ENCODE measurements around the gene ARFIP2.
A peak's percentile ranks its signal among the peaks of the same experiment; 100 is the strongest.

ARFIP2 gene

DNA sequence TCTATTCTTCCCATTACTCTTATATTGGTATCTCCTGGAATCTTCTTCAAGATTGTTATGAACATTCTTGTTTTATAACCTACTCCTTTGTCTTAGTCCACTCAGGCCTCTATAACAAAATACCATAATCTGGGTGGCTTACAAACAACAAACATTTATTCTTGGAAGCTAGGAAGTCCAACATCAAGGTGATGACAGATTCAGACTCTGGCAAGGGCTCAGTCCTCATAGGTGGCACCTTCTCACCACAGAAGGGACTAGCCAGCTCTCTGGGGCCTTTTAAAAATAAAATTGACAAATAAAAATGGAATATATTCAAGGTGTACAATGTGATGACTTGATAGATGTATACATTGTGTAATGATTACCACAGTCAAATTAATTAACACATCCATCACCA lies 35.7 kb upstream of the ARFIP2 start:
- no peak for TF ChIP-seq ZFX (IDR thresholded peaks at IDR 0.05; ENCODE audit: borderline replicate concordance)
- TF ChIP-seq, protein P1, sequence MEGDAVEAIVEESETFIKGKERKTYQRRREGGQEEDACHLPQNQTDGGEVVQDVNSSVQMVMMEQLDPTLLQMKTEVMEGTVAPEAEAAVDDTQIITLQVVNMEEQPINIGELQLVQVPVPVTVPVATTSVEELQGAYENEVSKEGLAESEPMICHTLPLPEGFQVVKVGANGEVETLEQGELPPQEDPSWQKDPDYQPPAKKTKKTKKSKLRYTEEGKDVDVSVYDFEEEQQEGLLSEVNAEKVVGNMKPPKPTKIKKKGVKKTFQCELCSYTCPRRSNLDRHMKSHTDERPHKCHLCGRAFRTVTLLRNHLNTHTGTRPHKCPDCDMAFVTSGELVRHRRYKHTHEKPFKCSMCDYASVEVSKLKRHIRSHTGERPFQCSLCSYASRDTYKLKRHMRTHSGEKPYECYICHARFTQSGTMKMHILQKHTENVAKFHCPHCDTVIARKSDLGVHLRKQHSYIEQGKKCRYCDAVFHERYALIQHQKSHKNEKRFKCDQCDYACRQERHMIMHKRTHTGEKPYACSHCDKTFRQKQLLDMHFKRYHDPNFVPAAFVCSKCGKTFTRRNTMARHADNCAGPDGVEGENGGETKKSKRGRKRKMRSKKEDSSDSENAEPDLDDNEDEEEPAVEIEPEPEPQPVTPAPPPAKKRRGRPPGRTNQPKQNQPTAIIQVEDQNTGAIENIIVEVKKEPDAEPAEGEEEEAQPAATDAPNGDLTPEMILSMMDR (IDR thresholded peaks at IDR 0.05) = no peak
- H3K27ac ChIP-seq = no peak overlapping the region

DNA sequence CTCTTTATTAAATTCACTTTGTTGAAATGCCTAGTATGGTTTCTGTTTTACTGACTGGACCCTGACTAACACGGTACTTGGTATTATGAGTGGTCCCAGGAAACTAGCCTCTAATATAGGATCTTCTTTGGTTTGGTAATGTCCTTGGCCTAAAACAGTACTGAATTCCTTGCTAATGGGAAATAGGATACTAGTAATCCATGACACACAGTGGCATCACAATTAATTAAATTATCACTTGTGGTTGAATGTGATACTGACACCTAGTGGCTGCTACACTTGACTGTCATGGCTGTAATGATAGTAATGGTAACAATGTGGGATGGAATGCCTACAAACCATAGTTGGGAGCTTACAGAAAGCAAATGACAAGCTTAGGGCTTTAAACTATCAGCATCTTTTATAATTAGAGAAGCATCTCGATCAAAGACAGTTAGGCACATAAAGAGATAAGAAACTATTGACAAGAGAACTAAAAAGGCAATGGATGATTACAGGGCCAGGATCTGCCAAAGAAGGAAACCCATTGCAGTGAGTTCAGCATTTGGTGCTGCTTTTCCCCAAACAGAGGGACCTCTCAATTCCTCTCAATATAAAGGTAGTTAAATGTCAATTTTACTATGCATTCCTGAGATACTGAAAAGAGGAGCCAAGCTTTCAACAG lies 24.6 kb upstream of the ARFIP2 start:
- TF ChIP-seq, protein P1 (IDR thresholded peaks at IDR 0.05) = peak; percentile 90
- TF ChIP-seq ZFX (IDR thresholded peaks at IDR 0.05; ENCODE audit: borderline replicate concordance) = no peak
- no peak overlapping the region; the same call in 1 of the 2 replicates for H3K27ac ChIP-seq

DNA sequence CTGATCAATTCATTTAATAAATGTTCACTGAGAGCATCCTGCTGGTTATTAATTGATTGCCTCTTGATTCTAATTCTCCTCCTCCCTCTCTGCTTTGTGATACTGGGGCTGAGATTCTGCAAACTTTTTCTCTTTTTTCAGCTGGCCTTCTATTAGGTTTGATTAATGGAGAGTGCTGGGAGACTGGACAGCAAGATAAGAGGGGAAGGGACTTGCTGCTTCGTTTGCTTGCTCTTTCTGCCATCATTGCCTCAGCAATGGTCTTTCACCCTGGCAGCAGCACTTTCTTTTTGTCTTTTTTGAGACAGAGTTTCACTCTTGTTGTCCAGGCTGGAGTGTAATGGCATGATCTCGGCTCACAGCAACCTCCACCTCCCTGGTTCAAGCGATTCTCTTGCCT lies 23.0 kb upstream of the ARFIP2 start:
- no peak for TF ChIP-seq ZFX (IDR thresholded peaks at IDR 0.05; ENCODE audit: borderline replicate concordance)
- TF ChIP-seq, protein P1 (IDR thresholded peaks at IDR 0.05) = no peak
- no peak overlapping the region for H3K27ac ChIP-seq

DNA sequence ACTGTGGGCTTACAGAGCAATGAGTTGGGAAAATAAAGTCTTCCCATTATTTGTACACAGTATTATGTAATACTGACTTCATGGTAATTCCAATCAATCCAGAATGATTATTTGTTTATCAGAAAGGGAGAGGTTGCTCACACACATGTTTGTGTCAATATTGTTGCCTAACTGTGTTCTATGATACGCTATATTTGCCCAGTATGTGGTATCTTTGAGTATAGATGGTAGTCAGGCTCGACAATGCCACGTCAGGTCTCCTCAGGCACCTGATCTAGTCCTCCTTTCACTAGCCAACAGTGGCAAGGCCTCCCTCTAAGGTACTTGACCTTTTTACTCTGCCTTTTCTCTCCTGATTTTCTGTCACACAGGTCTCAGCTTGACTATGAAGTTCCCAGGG lies 21.3 kb upstream of the ARFIP2 start:
- TF ChIP-seq ZFX (IDR thresholded peaks at IDR 0.05; ENCODE audit: borderline replicate concordance) = no peak
- TF ChIP-seq, protein P1 (IDR thresholded peaks at IDR 0.05) = no peak
- H3K27ac ChIP-seq = no peak overlapping the region

DNA sequence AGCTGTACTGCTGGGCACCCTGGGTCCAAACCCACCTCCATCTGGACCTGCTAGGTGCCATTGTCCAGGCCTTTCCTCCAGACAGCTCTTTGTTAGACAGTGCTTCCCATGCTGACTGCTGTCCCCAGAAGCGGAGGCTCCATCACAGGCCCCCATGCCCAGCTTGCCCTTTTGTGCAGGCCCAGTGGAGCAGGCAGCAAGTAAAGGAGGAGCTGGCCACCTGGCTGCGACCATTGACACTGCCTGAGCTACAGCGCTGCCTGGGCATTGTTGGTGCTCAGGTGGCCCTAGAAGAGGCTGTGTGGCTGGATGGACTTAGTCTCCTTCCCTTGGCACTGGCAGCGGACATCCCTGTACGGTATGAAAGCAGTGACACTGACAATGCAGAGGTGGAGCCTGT lies 17.4 kb upstream of the ARFIP2 start:
- TF ChIP-seq, protein P1 (IDR thresholded peaks at IDR 0.05) = no peak
- TF ChIP-seq ZFX (IDR thresholded peaks at IDR 0.05; ENCODE audit: borderline replicate concordance) = no peak
- H3K27ac ChIP-seq = no peak overlapping the region

DNA sequence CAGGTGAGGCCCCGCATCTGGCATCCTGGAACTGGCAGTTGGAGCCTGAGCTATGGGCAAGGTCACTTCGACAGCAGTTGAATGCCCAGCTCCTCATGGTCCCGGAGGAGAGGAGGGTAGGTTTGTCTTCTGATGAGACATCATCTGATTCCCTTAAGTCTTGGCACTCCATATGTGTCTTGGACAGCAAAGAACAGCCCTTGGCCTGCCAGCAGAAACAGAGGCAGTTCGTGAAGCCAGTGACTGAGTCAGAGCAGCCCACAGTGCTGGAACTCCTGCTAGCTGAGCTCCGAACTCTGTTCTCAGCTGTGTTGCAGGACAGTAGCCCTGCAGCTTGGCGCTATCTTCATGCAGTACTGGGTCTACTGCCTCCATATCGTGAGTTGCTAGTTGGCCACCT lies 17.0 kb upstream of the ARFIP2 start:
- TF ChIP-seq, protein P1 (IDR thresholded peaks at IDR 0.05) = no peak
- TF ChIP-seq ZFX (IDR thresholded peaks at IDR 0.05; ENCODE audit: borderline replicate concordance) = no peak
- H3K27ac ChIP-seq = no peak overlapping the region

DNA sequence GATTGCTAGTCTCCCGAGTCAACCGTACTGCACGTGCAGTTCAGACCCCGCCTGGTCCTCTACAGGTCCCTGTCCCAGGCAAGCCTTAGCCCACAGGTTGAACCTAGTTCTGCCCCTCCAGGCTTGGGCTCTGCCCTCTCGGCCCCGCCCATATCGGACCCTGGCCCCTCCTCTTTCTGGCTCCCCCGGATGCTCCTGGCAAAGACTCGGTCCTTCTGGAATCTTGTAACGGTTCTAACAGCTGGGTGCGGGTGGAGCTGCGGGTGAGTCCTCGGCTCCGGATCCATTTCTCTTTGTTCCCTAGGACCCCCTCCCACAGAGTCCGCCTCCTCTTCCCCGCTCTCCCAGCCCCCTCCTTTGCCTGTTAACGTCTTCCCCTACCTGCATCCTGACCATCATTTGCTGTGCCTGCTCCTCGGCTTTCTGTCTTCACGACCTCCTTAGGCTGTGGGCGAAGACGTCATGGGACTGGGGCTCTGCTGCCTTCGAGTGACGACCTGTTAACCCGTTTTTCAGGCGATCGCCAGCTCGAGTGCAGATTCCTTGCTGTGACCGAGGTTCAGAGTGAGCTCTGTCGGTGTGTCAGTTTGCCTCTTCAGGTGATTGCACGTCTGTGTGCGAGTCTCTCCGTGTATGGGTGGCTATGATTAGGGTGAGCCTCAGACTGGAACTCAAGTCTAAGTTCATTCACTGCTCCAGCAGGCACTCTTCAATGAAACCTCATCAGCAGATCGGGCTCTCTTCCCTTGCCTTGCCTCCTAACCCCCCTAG lies 16.1 kb upstream of the ARFIP2 start, which contains the start of gene DNHD1:
Gene DNHD1 (plus strand): TSS at position 212 of the 771 bp plus-strand sequence. CDS start 936 bp downstream, outside the sequence.
- H3K27ac ChIP-seq = no peak within 1 kb of the TSS
- TF ChIP-seq ZFX (IDR thresholded peaks at IDR 0.05; ENCODE audit: borderline replicate concordance) = no peak
- TF ChIP-seq, protein P1 (IDR thresholded peaks at IDR 0.05) = no peak

All from 22Rv1 (cell line).